Spleen (tissue), 11 donors: Measurements from ENCODE around the gene PGF. TPM values are rescaled to one million over a fixed set of nuclear protein-coding genes. Genes with fewer than 3 reads are reported as not detected.

ENCODE experiments used
- DNase-seq: peaks from one replicate; pipeline ENCODE4 v3.0.0-alpha.2; 2020
- H3K27ac ChIP-seq, 8 donors: fragments of 200-600 bp; sonication (generic) in 7 of 8; 1 replicate in 4 of 8; 2 replicates in 4 of 8; pipeline versions ENCODE4 v1.5.0 to v1.8.0; 2016 to 2021; ENCODE audit warnings: inconsistent platforms in 4 of 8, mild to moderate bottlenecking in 4 of 8, moderate library complexity in 1 of 8
- H3K27me3 ChIP-seq, 7 donors: fragments of 200-600 bp; sonication (generic) in 6 of 7; replicated peaks in 1 of 7; 1 replicate in 4 of 7; 2 replicates in 3 of 7; pipeline versions ENCODE4 v1.5.0 to v1.8.0; 2016 to 2021; ENCODE audit warnings: inconsistent platforms in 3 of 7, mild to moderate bottlenecking in 1 of 7
- H3K36me3 ChIP-seq, 6 donors: fragments of 200-600 bp; sonication (generic) in 5 of 6; 1 replicate in 4 of 6; 2 replicates in 2 of 6; pipeline versions ENCODE4 v1.5.0 to v1.8.0; 2016 to 2021; ENCODE audit warnings: inconsistent platforms in 2 of 6
- H3K4me1 ChIP-seq, 6 donors: fragments of 200-600 bp; sonication (generic) in 5 of 6; 1 replicate in 3 of 6; 2 replicates in 3 of 6; pipeline versions ENCODE4 v1.5.0 to v1.8.0; 2016 to 2021; ENCODE audit warnings: inconsistent platforms in 3 of 6
- H3K4me3 ChIP-seq, 8 donors: fragments of 200-600 bp; sonication (generic) in 7 of 8; 1 replicate in 4 of 8; 2 replicates in 4 of 8; pipeline versions ENCODE4 v1.5.0 to v1.8.0; 2016 to 2021; ENCODE audit warnings: inconsistent platforms in 4 of 8, mild to moderate bottlenecking in 4 of 8, moderate library complexity in 2 of 8
- H3K9me3 ChIP-seq, 8 donors: fragments of 200-600 bp; sonication (generic) in 7 of 8; 1 replicate in 4 of 8; 2 replicates in 4 of 8; pipeline versions ENCODE4 v1.5.0 to v1.8.0; 2016 to 2021; ENCODE audit warnings: inconsistent platforms in 4 of 8
- POLR2A ChIP-seq, 3 donors: fragments of 450-650 bp; IDR thresholded peaks; one replicate each; pipeline ENCODE4 v1.5.1; 2017; ENCODE audit warnings: antibody characterized with exemption in 3 of 3, mild to moderate bottlenecking in 1 of 3
- POLR2AphosphoS5 ChIP-seq, 3 donors: sonication (generic); formaldehyde crosslinking; IDR thresholded peaks; one replicate each; pipeline ENCODE4 v1.5.1; 2017; ENCODE audit warnings: antibody characterized with exemption in 3 of 3
- WGBS, 5 donors: extraction: QIAGEN DNeasy Blood & Tissue Kit in 3 of 5; methylation state at CpG; one replicate each; pipeline versions ENCODE4 v1.1.5 to v1.1.7; 2013 to 2018; 5-methylcytosine and 5-hydroxymethylcytosine counted together
- intact Hi-C: fragments of 100-400 bp; cut with DNase I; formaldehyde crosslinking; loops from one replicate; pipeline ENCODE4 v1.15.0; 2023; ENCODE audit warnings: low total_unique reads
- polyA plus RNA-seq, 3 donors: library from polyadenylated mRNA; stranded (reverse); fragments of 200-250 nt; gene quantifications; one replicate each; pipeline ENCODE4 v1.2.1, GENCODE V29; 2013
- total RNA-seq, 7 donors: library from RNA; depleted of rRNA in 3 of 7; stranded (reverse); fragments of >200 nt in 3 of 7; fragmentation: NEBNext Ultra II Directional in 4 of 7; extraction: Animal tissue kit (Norgen Biotek cat#: 25700) in 4 of 7; gene quantifications; one replicate each; pipeline versions ENCODE4 v1.1.0 to v1.2.1, GENCODE V29; 2016 to 2021
- TF ChIP-seq, protein P1 (sequence below), 11 experiments: fragments of 200-600 bp in 7 of 11; fragments of 450-650 bp in 4 of 11; sonication (generic) in 4 of 11; IDR thresholded peaks in 8 of 11; conservative IDR thresholded peaks in 3 of 11; 1 replicate in 7 of 11; 2 replicates in 4 of 11; pipeline versions ENCODE4 v1.4.0 to v1.8.0; 2016 to 2021; ENCODE audit warnings: antibody characterized with exemption in 11 of 11, inconsistent platforms in 4 of 11, mild to moderate bottlenecking in 1 of 11
- donor health status: healthy with polysubstance abuse.
- donor health status: DM: no; HTN: no; CAD: no; lungs with moderate emphysema.
- donor health status: DM: no; HTN: no; CAD: no.
- donor health status: Bipolar disorder and iron deficiency.
- donor health status: healthy.
- donor health status: DM: no; HTN: no; CAD: no.
- donor health status: DM: yes; HTN: yes; CAD: no.

PGF gene
- total and polyA plus RNA-seq, 10 donors, result 0.87 to 7.7 (median 2.7) TPM

DNA sequence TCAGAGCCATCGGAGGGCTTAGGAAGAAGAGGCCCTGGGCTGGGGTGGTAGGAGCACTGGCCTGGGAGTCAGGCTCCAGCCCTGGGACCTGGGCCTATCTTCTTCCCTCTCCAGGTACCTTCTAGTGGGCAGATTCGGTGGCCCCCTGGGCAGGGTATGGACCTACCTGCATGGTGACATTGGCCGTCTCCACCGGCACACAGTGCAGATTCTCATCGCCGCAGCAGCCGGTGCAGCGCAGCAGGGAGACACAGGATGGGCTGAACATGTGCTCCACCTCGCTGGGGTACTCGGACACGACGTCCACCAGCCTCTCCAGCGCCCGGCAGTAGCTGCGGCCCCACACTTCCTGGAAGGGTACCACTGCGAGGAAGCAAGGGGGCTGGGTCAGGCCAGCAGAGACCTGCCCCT is 6.2 kb downstream of the PGF start:
- no peaks in the 10 kb centered on the region for H3K36me3 ChIP-seq
- H3K27ac ChIP-seq, result no peak overlapping the region
- peaks cover 0 to 36% (median 19%) of the 10 kb centered on the region in 6 donors for H3K4me1 ChIP-seq
- no peaks in the 10 kb centered on the region for H3K9me3 ChIP-seq
- 84 to 96% (median 89%) methylated on average over 6 to 16 of the region's 16 CpGs for WGBS, 5 donors
- no peak for TF ChIP-seq POLR2AphosphoS5 (IDR thresholded peaks at IDR 0.05)
- DNase-seq, result no peak
- intact Hi-C loops, result loop anchor here (10.0 kb wide), 1 partner anchor 136 kb away; no protein-coding TSS in a partner anchor
- H3K4me3 ChIP-seq, result no peak overlapping the region
- peaks cover 0 to 39% (median under 1%) of the 10 kb centered on the region in 7 donors for H3K27me3 ChIP-seq

DNA sequence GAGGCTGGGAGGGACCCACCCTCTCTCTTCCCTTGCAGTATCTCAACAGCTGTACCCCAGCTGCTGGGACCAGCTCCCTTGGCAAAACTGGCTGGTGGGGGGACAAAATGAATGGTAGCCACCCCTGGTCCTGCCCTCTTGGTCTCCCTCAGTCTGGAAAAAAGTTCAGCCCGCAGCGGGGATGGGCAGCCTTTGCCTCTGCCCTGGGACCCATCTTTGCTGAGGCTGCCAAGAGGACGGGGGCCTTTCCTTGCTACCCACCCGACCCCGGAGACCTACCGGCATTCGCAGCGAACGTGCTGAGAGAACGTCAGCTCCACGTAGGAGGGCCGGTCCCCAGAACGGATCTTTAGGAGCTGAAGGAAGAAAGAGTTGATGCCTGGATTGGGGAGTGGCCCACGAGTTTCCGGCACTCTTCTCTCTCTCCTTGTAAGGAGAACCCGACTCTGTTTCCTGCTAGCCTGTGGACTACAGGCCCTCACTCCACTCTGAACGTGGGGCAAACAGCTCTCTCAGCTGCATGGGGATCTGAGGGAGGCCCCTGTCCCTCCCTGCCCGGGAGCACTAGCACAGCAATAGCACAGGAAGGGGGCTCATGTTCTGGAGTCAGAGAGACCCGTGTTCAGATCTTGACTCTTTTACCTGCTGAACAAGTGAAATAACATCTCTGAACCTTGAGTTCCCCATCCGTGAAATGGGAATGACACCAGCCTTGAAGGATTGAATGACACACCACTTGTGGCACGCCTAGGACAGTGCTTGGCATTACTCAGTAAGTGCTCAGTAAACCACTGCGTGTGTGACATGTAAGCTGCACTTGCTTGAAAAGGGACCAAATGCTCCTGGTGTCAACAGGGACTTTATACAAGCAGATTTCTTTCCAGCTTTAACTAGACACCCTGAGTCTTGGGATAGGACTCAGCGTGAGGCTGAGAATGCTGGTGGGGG is 6.9 kb downstream of the PGF start:
- H3K4me1 ChIP-seq, result peaks cover 0 to 31% (median 18%) of the 10 kb centered on the region in 6 donors

DNA sequence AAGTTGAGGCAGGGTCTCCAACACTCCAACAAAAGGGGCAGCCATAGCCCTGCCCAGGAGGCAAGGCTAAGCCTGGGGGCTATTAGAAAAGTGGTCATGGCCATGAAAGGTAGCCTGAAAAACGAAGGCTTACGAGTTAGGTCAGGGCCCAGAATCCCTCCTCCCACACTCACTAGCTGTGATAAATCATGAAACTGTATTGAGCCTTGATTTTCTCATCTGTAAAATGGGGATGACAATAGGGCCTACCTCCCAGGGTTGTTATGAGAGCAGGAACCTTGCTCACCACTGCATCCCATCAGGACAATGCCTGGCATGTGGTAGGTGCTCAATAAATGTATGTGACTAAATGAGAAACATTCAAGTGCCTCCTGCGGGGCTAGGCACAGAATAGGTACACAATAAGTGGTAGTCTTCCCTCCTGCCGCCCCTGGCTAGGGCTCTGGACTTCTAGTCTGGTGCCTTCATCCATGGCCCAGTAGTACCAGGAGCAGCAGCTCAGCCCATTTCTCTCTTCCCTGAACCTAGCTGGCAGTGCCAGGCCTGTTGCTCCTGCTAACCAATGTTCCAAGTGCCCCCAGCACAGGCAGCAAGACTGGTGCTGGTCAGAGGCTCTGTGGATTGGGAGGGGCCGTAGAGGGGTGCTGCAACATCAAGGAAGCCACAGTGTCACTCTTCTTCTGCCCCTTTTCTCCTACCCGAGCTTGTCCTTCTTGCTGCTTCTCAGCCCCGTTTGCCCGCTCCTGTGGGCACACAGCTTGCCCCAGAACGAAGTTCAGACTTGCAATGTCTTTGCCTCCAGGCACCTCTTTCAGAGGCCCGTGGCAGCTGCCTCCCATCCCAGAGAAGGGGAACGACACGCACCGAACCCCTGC is 7.8 kb downstream of the PGF start:
- intact Hi-C loops, result loop anchor here (10.0 kb wide), 1 partner anchor 137 kb away; no protein-coding TSS in a partner anchor
- H3K27ac ChIP-seq, result peak overlapping the region in 3 of 8 donors; percentile 26 to 32 (median 30)
- peaks cover under 1 to 39% (median 23%) of the 10 kb centered on the region in 6 donors for H3K4me1 ChIP-seq
- no peaks in the 10 kb centered on the region for H3K9me3 ChIP-seq
- no peaks in the 10 kb centered on the region for H3K36me3 ChIP-seq
- H3K27me3 ChIP-seq, result peaks cover 0 to 24% (median 0%) of the 10 kb centered on the region in 7 donors
- TF ChIP-seq POLR2A (IDR thresholded peaks at IDR 0.05), result no peak
- TF ChIP-seq, protein P1, sequence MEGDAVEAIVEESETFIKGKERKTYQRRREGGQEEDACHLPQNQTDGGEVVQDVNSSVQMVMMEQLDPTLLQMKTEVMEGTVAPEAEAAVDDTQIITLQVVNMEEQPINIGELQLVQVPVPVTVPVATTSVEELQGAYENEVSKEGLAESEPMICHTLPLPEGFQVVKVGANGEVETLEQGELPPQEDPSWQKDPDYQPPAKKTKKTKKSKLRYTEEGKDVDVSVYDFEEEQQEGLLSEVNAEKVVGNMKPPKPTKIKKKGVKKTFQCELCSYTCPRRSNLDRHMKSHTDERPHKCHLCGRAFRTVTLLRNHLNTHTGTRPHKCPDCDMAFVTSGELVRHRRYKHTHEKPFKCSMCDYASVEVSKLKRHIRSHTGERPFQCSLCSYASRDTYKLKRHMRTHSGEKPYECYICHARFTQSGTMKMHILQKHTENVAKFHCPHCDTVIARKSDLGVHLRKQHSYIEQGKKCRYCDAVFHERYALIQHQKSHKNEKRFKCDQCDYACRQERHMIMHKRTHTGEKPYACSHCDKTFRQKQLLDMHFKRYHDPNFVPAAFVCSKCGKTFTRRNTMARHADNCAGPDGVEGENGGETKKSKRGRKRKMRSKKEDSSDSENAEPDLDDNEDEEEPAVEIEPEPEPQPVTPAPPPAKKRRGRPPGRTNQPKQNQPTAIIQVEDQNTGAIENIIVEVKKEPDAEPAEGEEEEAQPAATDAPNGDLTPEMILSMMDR (IDR thresholded peaks at IDR 0.05 in 8 of 11, conservative IDR thresholded peaks at IDR 0.05 in 3 of 11), result no peak
- no peak for TF ChIP-seq POLR2AphosphoS5 (IDR thresholded peaks at IDR 0.05)
- 79 to 92% (median 87%) methylated on average over 13 of the region's 13 CpGs for WGBS, 5 donors
- no peak for DNase-seq
- H3K4me3 ChIP-seq, result peak overlapping the region in 1 of 8 donors; percentile 5

More for the DNA sequence above, 6.9 kb downstream of the PGF start:
- Histone ChIP-seq H3K27ac (peak overlapping the region in 3 of 8 donors; percentile 26 to 32 (median 30)), H3K27me3 (peaks cover 0 to 32% (median 0%) of the 10 kb centered on the region in 7 donors), H3K36me3 (no peaks in the 10 kb centered on the region), H3K4me3 (peak overlapping the region in 1 of 8 donors; percentile 5), H3K9me3 (no peaks in the 10 kb centered on the region)
- no peak for DNase-seq
- intact Hi-C loops, result loop anchor here (10.0 kb wide), 1 partner anchor 136 kb away; no protein-coding TSS in a partner anchor
- TF ChIP-seq POLR2A (IDR thresholded peaks at IDR 0.05) (no peak), POLR2AphosphoS5 (IDR thresholded peaks at IDR 0.05) (no peak)
- TF ChIP-seq, protein P1 (IDR thresholded peaks at IDR 0.05 in 8 of 11, conservative IDR thresholded peaks at IDR 0.05 in 3 of 11), result no peak
- WGBS, 5 donors, result 81 to 88% (median 84%) methylated on average over 18 to 23 of the region's 23 CpGs

DNA sequence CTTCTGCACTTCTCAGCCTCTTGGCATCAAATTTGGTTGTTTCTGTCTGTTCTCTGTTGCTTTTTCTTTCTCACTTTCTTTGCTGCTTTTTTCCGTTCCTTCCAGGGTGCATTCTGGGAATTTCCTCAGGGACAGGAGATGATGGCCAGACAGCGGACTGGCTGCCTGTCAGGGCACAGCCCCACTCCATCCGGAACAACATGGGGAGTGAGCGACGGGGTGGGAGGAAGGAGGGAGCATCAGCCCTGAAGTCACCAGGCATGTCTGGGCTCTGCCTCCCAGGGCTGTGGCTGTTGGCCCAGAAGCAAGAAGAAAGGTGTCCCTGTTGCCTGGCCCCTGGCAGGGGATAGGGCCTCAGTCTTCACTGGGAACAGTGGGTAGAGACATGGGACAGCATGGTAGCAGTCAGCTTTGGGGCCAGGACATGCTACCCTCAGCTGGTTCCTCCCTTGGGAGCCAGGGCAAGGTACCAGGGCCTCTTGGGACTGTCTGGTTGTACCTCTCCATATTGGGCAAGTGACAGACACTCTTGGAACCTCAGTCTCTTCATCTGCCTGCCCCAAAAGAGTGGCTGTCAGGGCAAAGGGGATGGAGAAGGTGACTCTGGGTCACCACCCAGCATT is 8.6 kb downstream of the PGF start:
- Histone ChIP-seq H3K36me3 (no peaks in the 10 kb centered on the region), H3K27ac (peak overlapping the region in 1 of 8 donors; percentile 4), H3K4me1 (peaks cover 9 to 41% (median 30%) of the 10 kb centered on the region in 6 donors), H3K4me3 (peak overlapping the region in 1 of 8 donors; percentile 26), H3K9me3 (no peaks in the 10 kb centered on the region), H3K27me3 (peaks cover 0 to 20% (median 0%) of the 10 kb centered on the region in 7 donors)
- no peak for DNase-seq
- TF ChIP-seq, protein P1 (IDR thresholded peaks at IDR 0.05 in 8 of 11, conservative IDR thresholded peaks at IDR 0.05 in 3 of 11), result peak in 3 of 11 experiments; percentile 15 to 33 (median 19)
- TF ChIP-seq POLR2AphosphoS5 (IDR thresholded peaks at IDR 0.05), result no peak
- intact Hi-C loops, result loop anchor here (10.0 kb wide), 1 partner anchor 138 kb away; no protein-coding TSS in a partner anchor
- 35 to 65% (median 43%) methylated on average over 5 of the region's 5 CpGs for WGBS, 5 donors
